HG03025 (cell line): ENCODE data around the gene TMEM182.

Experiments
- ATAC-seq: cut with Tn5 transposase; IDR thresholded peaks from one replicate; pipeline ENCODE4 v1.9.1; 2021; ENCODE audit warnings: mild to moderate bottlenecking, moderate library complexity; ENCODE audit not compliant: unreplicated experiment, low FRiP score

TMEM182 gene

GRCh38 chr2:102764083-102764482 is 2.3 kb downstream of the TMEM182 start:
- no peak for ATAC-seq

GRCh38 chr2:102765061-102765460 is 3.2 kb downstream of the TMEM182 start:
- ATAC-seq, result no peak

GRCh38 chr2:102768253-102768652 is 6.4 kb downstream of the TMEM182 start:
- ATAC-seq, result no peak

GRCh38 chr2:102768892-102769291 is 7.1 kb downstream of the TMEM182 start:
- ATAC-seq, result no peak

GRCh38 chr2:102770506-102770905 is 8.7 kb downstream of the TMEM182 start:
- no peak for ATAC-seq

- ATAC-seq, result no peak
Observed at GRCh38 chr2:102771114-102771513, 9.3 kb downstream of the TMEM182 start.

GRCh38 chr2:102772659-102773058 is 10.8 kb downstream of the TMEM182 start:
- ATAC-seq, result no peak

GRCh38 chr2:102773149-102773705 is 11.4 kb downstream of the TMEM182 start:
- ATAC-seq, result no peak

- no peak for ATAC-seq
Observed at GRCh38 chr2:102778260-102778659, 16.4 kb downstream of the TMEM182 start.

- no peak for ATAC-seq
Observed at GRCh38 chr2:102780467-102780866, 18.6 kb downstream of the TMEM182 start.

GRCh38 chr2:102782187-102782586 is 20.4 kb downstream of the TMEM182 start:
- no peak for ATAC-seq

GRCh38 chr2:102782933-102783332 is 21.1 kb downstream of the TMEM182 start:
- no peak for ATAC-seq

- ATAC-seq, result no peak
Observed at GRCh38 chr2:102783506-102784183, 21.8 kb downstream of the TMEM182 start.

- no peak for ATAC-seq
Observed at GRCh38 chr2:102784940-102785339, 23.1 kb downstream of the TMEM182 start.

GRCh38 chr2:102788216-102788884 is 26.5 kb downstream of the TMEM182 start:
- ATAC-seq, result no peak

- ATAC-seq, result no peak
Observed at GRCh38 chr2:102788885-102789260, 27.0 kb downstream of the TMEM182 start.

GRCh38 chr2:102789349-102790090 is 27.7 kb downstream of the TMEM182 start:
- no peak for ATAC-seq

- no peak for ATAC-seq
Observed at GRCh38 chr2:102790091-102790455, 28.2 kb downstream of the TMEM182 start.

- no peak for ATAC-seq
Observed at GRCh38 chr2:102792568-102793208, 30.9 kb downstream of the TMEM182 start.

- ATAC-seq, result no peak
Observed at GRCh38 chr2:102795641-102796040, 33.8 kb downstream of the TMEM182 start.

- ATAC-seq, result no peak
Observed at GRCh38 chr2:102796337-102796736, 34.5 kb downstream of the TMEM182 start.
